Measurements from ENCODE around the gene NUDT16L1. TPM values are rescaled to one million over a fixed set of nuclear protein-coding genes. Genes with fewer than 3 reads are reported as not detected.
A peak's percentile ranks its signal among the peaks of the same experiment; 100 is the strongest.

NUDT16L1 gene
- total RNA-seq, 2 experiments from 2014 or later = 22.3 to 25.6 TPM

DNA sequence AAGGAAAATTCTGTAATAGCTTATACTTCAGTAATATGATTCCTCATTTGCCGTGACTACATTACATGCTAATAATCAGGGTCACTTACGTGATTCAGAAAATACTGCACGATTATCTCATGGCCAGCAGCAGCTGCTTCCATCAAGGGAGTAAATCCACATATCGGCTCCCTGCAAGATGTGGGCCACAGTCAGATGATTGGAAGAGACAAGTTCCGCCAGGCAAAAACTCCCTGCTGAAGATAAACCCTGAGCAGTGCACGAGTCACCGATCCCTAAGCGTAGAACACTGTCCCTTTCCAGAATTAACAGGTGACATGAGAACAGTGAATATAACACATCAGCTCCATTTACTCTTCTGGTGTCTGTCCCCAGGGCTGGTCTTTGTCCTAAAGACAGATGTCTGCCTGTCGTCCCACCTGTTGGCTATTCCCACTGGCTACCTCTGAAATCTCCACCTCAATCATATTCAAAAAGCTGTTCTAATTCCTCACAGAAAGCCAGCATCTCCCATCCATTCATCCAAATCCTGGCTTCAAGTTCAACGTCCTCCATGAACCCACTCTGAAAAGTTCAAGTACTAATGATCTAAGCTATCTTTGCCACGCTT, 31.4 kb downstream of the NUDT16L1 start:
- Mint-ChIP-seq H3K27me3 (no peaks in the 10 kb centered on the region), H3K27ac (no peak overlapping the region), H3K4me1 (ENCODE audit: low read depth) (no peaks in the 10 kb centered on the region), H3K9me3 (no peaks in the 10 kb centered on the region), H3K36me3 (ENCODE audit: low read depth) (peaks cover 18% of the 10 kb centered on the region), H3K4me3 (no peak overlapping the region)
- CTCF ChIA-PET = interaction anchor here (1.0 kb wide), 1 partner anchor 365 kb away, joined by 3 read pairs; no protein-coding TSS in a partner anchor
- intact Hi-C loops (cut with micrococcal nuclease) = no loop called here
- POLR2A ChIA-PET = interaction anchor here (1.4 kb wide), 1 partner anchor 10 kb away, joined by 6 read pairs; no protein-coding TSS in a partner anchor
- ATAC-seq = no peak
- no peak for TF ChIP-seq CTCF (IDR thresholded peaks at IDR 0.05)
- no peak for DNase-seq

DNA sequence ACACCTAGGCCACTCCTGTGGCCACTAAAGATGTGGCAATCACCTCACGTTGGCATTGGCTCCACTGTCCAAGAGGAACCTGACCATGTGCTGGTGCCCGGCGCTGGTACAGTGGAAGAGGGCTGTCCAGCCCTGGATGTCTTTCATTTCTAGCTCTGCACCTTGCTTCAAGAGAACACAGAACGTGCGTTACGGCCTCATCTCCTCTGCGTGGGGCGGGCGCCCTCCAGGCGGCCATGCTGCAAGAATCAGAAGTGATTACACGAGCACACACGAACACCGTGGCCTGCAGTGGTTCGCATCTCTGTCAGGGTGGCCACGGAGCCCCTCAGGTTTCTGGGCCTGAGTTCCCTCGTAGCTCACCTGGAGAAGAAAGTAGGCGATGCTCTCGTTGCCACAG, 33.3 kb downstream of the NUDT16L1 start:
- no peak overlapping the region for H3K4me3 Mint-ChIP-seq
- no peaks in the 10 kb centered on the region for H3K4me1 Mint-ChIP-seq (ENCODE audit: low read depth)
- POLR2A ChIA-PET = no interaction called here
- TF ChIP-seq CTCF (IDR thresholded peaks at IDR 0.05) = no peak
- peaks cover 21% of the 10 kb centered on the region for H3K36me3 Mint-ChIP-seq (ENCODE audit: low read depth)
- intact Hi-C loops (cut with micrococcal nuclease) = no loop called here
- DNase-seq = no peak
- H3K27ac Mint-ChIP-seq = no peak overlapping the region
- CTCF ChIA-PET = no interaction called here
- H3K9me3 Mint-ChIP-seq = no peaks in the 10 kb centered on the region
- no peaks in the 10 kb centered on the region for H3K27me3 Mint-ChIP-seq
- ATAC-seq = no peak

- CTCF ChIA-PET = no interaction called here
- Mint-ChIP-seq H3K27ac (no peak overlapping the region), H3K4me1 (ENCODE audit: low read depth) (peaks cover 11% of the 10 kb centered on the region), H3K4me3 (no peak overlapping the region), H3K36me3 (ENCODE audit: low read depth) (peaks cover 13% of the 10 kb centered on the region), H3K27me3 (no peaks in the 10 kb centered on the region), H3K9me3 (no peaks in the 10 kb centered on the region)
- no peak for TF ChIP-seq CTCF (IDR thresholded peaks at IDR 0.05)
- DNase-seq = no peak
- ATAC-seq = no peak
- POLR2A ChIA-PET = interaction anchor here (0.7 kb wide), 1 partner anchor 26 kb away, joined by 3 read pairs; no protein-coding TSS in a partner anchor
- intact Hi-C loops (cut with micrococcal nuclease) = no loop called here
Observed at GRCh38 chr16:4728676-4729075, 35.3 kb downstream of the NUDT16L1 start.

- Mint-ChIP-seq H3K27me3 (no peaks in the 10 kb centered on the region), H3K9me3 (no peaks in the 10 kb centered on the region), H3K4me1 (ENCODE audit: low read depth) (peaks cover 11% of the 10 kb centered on the region), H3K4me3 (no peak overlapping the region), H3K27ac (no peak overlapping the region), H3K36me3 (ENCODE audit: low read depth) (peaks cover 12% of the 10 kb centered on the region)
- ATAC-seq (no peak), DNase-seq (no peak)
- intact Hi-C loops (cut with micrococcal nuclease) = no loop called here
- TF ChIP-seq CTCF (IDR thresholded peaks at IDR 0.05) = no peak
- ChIA-PET CTCF (no interaction called here), POLR2A (interaction anchor here (1.9 kb wide), 1 partner anchor 34 kb away, joined by 4 read pairs; no protein-coding TSS in a partner anchor)
Observed at GRCh38 chr16:4729876-4730275, 36.5 kb downstream of the NUDT16L1 start.

DNA sequence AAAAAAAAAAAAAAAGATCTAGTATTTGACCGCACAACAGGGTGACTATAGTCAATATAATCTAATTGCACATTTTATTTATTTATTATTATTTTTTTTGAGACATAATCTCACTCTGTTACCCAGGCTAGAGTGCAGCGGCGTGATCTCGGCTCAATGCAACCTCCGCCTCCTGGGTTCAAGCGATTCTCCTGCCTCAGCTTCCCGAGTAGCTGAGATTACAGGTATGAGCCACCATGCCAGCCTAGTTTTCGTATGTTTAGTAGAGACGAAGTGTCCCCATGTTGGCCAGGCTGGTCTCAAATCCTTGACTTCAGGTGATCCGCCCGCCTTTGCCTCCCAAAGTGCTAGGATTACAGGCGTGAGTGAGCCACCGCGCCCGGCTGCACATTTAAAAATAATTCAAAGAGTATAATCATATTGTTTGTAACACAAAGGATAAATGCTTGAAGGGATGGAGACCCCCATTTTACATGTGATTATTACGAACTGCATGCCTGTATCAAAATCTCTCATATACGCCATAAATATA, 39.9 kb downstream of the NUDT16L1 start:
- Mint-ChIP-seq H3K27ac (peak overlapping the region; percentile 25), H3K27me3 (no peaks in the 10 kb centered on the region), H3K4me1 (ENCODE audit: low read depth) (peaks cover 16% of the 10 kb centered on the region), H3K9me3 (no peaks in the 10 kb centered on the region), H3K4me3 (peak overlapping the region; percentile 88), H3K36me3 (ENCODE audit: low read depth) (peaks cover 9% of the 10 kb centered on the region)
- TF ChIP-seq CTCF (IDR thresholded peaks at IDR 0.05) = no peak
- intact Hi-C loops (cut with micrococcal nuclease) = no loop called here
- CTCF ChIA-PET = interaction anchor here (1.0 to 2.1 kb wide), 2 partner anchors 39 to 108 kb away, joined by 3 to 12 read pairs; partner anchors contain the start of gene MGRN1
- POLR2A ChIA-PET = interaction anchor here (0.8 to 1.9 kb wide), 3 partner anchors 14 to 36 kb away, joined by 3 to 10 read pairs (median 7); partner anchors contain the start of gene ZNF500
- ATAC-seq (no peak), DNase-seq (no peak)

Data from activated CD8-positive, alpha-beta T cell treated with anti-CD3 and anti-CD28 coated beads for 36 hours (primary cell).